Psoas muscle (tissue), 8 donors: ENCODE measurements around the gene PGC. TPM values are rescaled to one million over a fixed set of nuclear protein-coding genes. Genes with fewer than 3 reads are reported as not detected.

Experiments
- ATAC-seq, 4 donors: fragments of 200-7000 bp; cut with Tn5 transposase; one replicate each; pipeline ENCODE4 v1.9.1; 2020; ENCODE audit warnings: moderate library complexity in 3 of 4, mild to moderate bottlenecking in 2 of 4
- DNase-seq, 2 donors: peaks; one replicate each; pipeline ENCODE4 v3.0.0-alpha.2; 2020
- H3K27ac ChIP-seq: fragments of 200-600 bp; one replicate; pipeline ENCODE4 v1.8.0; 2022
- H3K27me3 ChIP-seq, 3 donors: fragments of 200-600 bp in 1 of 3; one replicate each; pipeline versions ENCODE4 v1.6.1 to v1.8.0; 2013 to 2022; ENCODE audit warnings: low read length in 2 of 3, mild to moderate bottlenecking in 2 of 3, moderate library complexity in 1 of 3; ENCODE audit not compliant: insufficient read depth in 3 of 3
- H3K36me3 ChIP-seq, 2 donors: fragments of 200-600 bp in 1 of 2; one replicate each; pipeline versions ENCODE4 v1.6.1 to v1.8.0; 2013 to 2022; ENCODE audit warnings: low read depth in 1 of 2, mild to moderate bottlenecking in 1 of 2, moderate library complexity in 1 of 2; ENCODE audit not compliant: insufficient read depth in 1 of 2
- H3K4me1 ChIP-seq: fragments of 200-600 bp; one replicate; pipeline ENCODE4 v1.8.0; 2022
- H3K4me3 ChIP-seq: fragments of 200-600 bp; one replicate; pipeline ENCODE4 v1.8.0; 2022; ENCODE audit warnings: mild to moderate bottlenecking
- H3K9me3 ChIP-seq: fragments of 200-600 bp; one replicate; pipeline ENCODE4 v1.8.0; 2022
- WGBS, 3 donors: extraction: QIAGEN DNeasy Blood & Tissue Kit; methylation state at CpG; one replicate each; pipeline versions ENCODE4 v1.1.6 to v1.1.7; 2013; 5-methylcytosine and 5-hydroxymethylcytosine counted together
- intact Hi-C, 2 donors: fragments of 100-400 bp; cut with DNase I; formaldehyde crosslinking; loops; one replicate each; pipeline versions ENCODE4 v1.11.0 to v1.14.2; 2022
- polyA plus RNA-seq, 3 donors: library from polyadenylated mRNA; stranded (reverse); fragments of 200-250 nt; gene quantifications; one replicate each; pipeline ENCODE4 v1.2.3, GENCODE V29; 2013
- total RNA-seq, 4 donors: library from RNA; stranded (reverse); fragmentation: NEBNext Ultra II Directional in 2 of 4; extraction: Animal tissue kit (Norgen Biotek cat#: 25700) in 2 of 4; gene quantifications; one replicate each; pipeline versions ENCODE4 v1.2.1 to v1.2.4, GENCODE V29; 2021 to 2023
- TF ChIP-seq, protein P1 (sequence below): fragments of 200-600 bp; IDR thresholded peaks from one replicate; pipeline ENCODE4 v1.8.0; 2022; ENCODE audit warnings: antibody characterized with exemption
- donor health status: healthy with polysubstance abuse.
- donor health status: DM: no; HTN: no; CAD: no; lungs with moderate emphysema.
- donor health status: Bipolar disorder and iron deficiency.
- donor health status: healthy.
- donor health status: DM: yes; HTN: yes; CAD: no.
- donor health status: DM: no; HTN: no; CAD: no.
- donor health status: DM: no; HTN: no; CAD: no.
- donor health status: DM: yes; HTN: yes; CAD: no.

PGC gene
- total and polyA plus RNA-seq, 7 donors, result 0.48 to 1.0 TPM; not detected in 5

DNA sequence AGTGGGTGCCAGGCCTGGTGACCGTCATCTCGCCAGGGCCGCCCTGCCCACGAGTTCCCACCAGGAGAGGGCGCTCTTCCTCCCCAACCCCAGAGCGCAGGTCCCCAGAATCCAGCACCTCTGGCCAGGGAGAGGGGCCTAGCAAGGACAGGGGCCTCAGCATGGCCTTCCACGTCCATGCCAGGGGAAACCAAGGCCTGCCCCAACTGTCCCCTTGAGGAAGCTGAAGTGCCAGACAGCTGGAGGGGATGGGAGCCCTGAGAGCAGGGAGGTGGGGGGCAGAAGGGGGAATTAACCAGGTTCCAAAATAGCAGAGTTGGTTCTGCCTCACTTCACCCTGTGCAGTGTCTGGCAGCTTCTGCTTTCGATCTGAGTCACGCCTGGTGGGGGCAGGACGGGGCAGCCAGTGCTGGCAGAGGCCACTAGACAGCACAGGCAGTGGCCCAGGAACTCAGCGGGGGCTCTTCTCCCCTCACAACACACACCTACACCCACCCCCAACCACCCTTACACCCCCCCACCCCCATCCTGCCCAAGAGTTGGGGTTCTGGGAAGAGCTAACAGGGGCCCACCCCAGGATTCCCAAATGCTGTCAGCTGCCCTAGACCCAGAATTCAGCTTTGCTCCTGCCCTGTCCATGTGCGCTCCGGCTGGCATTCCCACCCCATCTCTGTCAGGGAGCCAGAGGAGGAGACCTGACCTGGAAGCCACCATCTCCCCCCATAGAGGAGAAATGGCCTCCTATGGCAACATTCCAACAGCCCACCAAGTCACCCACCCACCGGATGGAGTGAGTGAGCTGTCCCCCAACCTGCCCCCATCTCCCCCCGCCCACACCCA lies 41.0 kb downstream of the PGC start:
- intact Hi-C loops, result loop anchor here (2.0 to 10.0 kb wide), 2 partner anchors 25 to 69 kb away; partner anchors contain the start of gene FRS3 (in 1 of the 2)
- Histone ChIP-seq H3K36me3 (no peaks in the 10 kb centered on the region), H3K9me3 (no peaks in the 10 kb centered on the region), H3K4me1 (peaks cover 89% of the 10 kb centered on the region), H3K27ac (peak overlapping the region; percentile 85), H3K4me3 (peak overlapping the region; percentile 37), H3K27me3 (no peaks in the 10 kb centered on the region)
- ATAC-seq (peak; percentile 88 to 91 (median 90)), DNase-seq (peak; percentile 87 to 95)
- TF ChIP-seq, protein P1, sequence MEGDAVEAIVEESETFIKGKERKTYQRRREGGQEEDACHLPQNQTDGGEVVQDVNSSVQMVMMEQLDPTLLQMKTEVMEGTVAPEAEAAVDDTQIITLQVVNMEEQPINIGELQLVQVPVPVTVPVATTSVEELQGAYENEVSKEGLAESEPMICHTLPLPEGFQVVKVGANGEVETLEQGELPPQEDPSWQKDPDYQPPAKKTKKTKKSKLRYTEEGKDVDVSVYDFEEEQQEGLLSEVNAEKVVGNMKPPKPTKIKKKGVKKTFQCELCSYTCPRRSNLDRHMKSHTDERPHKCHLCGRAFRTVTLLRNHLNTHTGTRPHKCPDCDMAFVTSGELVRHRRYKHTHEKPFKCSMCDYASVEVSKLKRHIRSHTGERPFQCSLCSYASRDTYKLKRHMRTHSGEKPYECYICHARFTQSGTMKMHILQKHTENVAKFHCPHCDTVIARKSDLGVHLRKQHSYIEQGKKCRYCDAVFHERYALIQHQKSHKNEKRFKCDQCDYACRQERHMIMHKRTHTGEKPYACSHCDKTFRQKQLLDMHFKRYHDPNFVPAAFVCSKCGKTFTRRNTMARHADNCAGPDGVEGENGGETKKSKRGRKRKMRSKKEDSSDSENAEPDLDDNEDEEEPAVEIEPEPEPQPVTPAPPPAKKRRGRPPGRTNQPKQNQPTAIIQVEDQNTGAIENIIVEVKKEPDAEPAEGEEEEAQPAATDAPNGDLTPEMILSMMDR, result peak; percentile 83
- WGBS, 3 donors, result 26 to 28% (median 28%) methylated on average over 13 to 15 of the region's 15 CpGs

GRCh38 chr6:41705311-41705995 lies 41.7 kb downstream of the PGC start:
- TF ChIP-seq, protein P1, result no peak
- intact Hi-C loops, result loop anchor here in 1 of 2 donors (10.0 kb wide), 1 partner anchor 69 kb away; the partner anchor contains the start of gene FRS3
- WGBS, 3 donors, result 31 to 42% (median 32%) methylated on average over 12 of the region's 12 CpGs
- no peaks in the 10 kb centered on the region for H3K36me3 ChIP-seq
- no peaks in the 10 kb centered on the region for H3K9me3 ChIP-seq
- ATAC-seq (no peak), DNase-seq (peak in 1 of 2 donors; percentile 40)
- peak overlapping the region; percentile 37 for H3K4me3 ChIP-seq
- H3K4me1 ChIP-seq, result peaks cover 89% of the 10 kb centered on the region
- H3K27me3 ChIP-seq, result no peaks in the 10 kb centered on the region
- peak overlapping the region; percentile 85 for H3K27ac ChIP-seq

DNA sequence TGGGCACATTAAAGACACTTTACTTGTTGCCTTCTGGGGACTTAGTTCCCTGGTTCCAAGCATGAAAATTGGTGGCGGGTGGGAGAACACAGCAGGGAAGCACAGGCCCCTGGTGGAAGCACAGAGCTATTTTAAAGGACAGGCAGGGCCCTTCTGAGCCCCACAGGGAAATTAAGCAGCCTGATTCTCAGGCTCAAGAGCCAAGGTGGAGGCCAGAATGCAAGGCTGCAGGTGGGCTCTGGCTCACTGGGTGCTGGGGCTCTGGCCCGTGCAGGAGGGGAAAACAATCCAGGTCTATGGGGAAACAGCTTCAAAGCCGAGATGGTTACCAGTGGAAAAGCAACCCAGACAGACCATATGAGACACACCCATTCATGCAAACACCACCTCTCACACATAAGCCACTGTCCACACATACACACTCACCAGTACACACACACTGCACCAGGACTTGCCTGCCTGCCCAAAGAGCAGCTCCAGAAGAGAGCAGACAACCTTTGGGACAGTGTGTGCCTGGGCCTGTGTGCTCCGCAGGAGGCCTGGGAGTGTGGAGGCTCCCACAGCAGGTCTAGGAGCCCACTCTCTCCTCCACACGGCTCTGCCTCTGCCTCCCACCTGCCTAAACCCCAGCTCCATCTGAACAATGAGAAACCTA lies 42.4 kb downstream of the PGC start:
- Histone ChIP-seq H3K36me3 (no peaks in the 10 kb centered on the region), H3K9me3 (no peaks in the 10 kb centered on the region), H3K4me1 (peaks cover 83% of the 10 kb centered on the region), H3K4me3 (peak overlapping the region; percentile 37), H3K27ac (peak overlapping the region; percentile 85), H3K27me3 (no peaks in the 10 kb centered on the region)
- TF ChIP-seq, protein P1, result no peak
- ATAC-seq (no peak), DNase-seq (peak in 1 of 2 donors; percentile 14)
- intact Hi-C loops, result loop anchor here in 1 of 2 donors (10.0 kb wide), 1 partner anchor 70 kb away; the partner anchor contains the start of gene FRS3
- 81 to 94% (median 86%) methylated on average over 5 of the region's 5 CpGs for WGBS, 3 donors

DNA sequence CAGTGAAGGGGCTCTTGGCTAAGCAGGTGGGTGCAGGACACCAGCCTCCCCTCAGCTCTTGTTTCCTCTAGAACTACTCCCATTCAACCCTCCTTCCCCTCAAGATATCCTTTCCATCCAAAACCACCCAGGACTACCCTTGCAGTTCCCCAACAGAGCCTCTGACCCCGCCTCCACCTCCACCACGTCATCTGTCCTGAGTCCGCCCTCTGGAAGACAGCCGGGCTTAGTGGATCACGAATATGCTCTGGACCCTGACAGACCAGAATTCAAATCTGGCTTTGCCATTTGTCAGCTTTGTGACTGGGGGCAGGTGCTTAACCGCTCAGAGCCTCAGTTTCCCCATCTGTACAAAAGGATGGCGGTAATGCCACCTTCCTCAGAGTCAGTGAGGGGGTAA lies 43.2 kb downstream of the PGC start:
- DNase-seq, result peak in 1 of 2 donors; percentile 39
- intact Hi-C loops, result loop anchor here in 1 of 2 donors (10.0 kb wide), 1 partner anchor 71 kb away; the partner anchor contains the start of gene FRS3
- WGBS, 3 donors, result 71 to 83% (median 79%) methylated on average over 7 of the region's 7 CpGs
- Histone ChIP-seq H3K4me1 (peaks cover 78% of the 10 kb centered on the region), H3K9me3 (no peaks in the 10 kb centered on the region), H3K27me3 (no peaks in the 10 kb centered on the region), H3K27ac (peak overlapping the region; percentile 16), H3K4me3 (no peak overlapping the region), H3K36me3 (peaks cover 0 to 3% of the 10 kb centered on the region in 2 donors)
- no peak for ATAC-seq
- TF ChIP-seq, protein P1, result no peak
